Neutrophil (primary cell): ENCODE measurements around the gene MCC.

Experiments used
- H3K27ac ChIP-seq: fragments of 200-600 bp; sonication (generic); 2 replicates; pipeline ENCODE4 v1.5.1; 2016; ENCODE audit warnings: mild to moderate bottlenecking, moderate library complexity
- H3K27me3 ChIP-seq: fragments of 200-600 bp; sonication (generic); 2 replicates; pipeline ENCODE4 v1.6.0; 2016; ENCODE audit warnings: mild to moderate bottlenecking
- H3K36me3 ChIP-seq: fragments of 200-600 bp; sonication (generic); 2 replicates; pipeline ENCODE4 v1.5.1; 2017
- H3K4me1 ChIP-seq, 2 experiments: fragments of 200-600 bp in 1 of 2; sonication (generic) in 1 of 2; 1 replicate in 1 of 2; 2 replicates in 1 of 2; pipeline versions ENCODE4 v1.5.1 to v1.6.1; 2013 to 2016; ENCODE audit warnings: low read depth in 1 of 2, low read length in 1 of 2, mild to moderate bottlenecking in 1 of 2, moderate library complexity in 1 of 2; ENCODE audit not compliant: control insufficient read depth in 1 of 2, insufficient read depth in 1 of 2
- H3K4me3 ChIP-seq, 2 experiments: fragments of 200-600 bp in 1 of 2; sonication (generic) in 1 of 2; 1 replicate in 1 of 2; 2 replicates in 1 of 2; pipeline ENCODE4 v1.5.1; 2013 to 2016; ENCODE audit warnings: low read depth in 1 of 2, low read length in 1 of 2, mild to moderate bottlenecking in 1 of 2, moderate library complexity in 1 of 2
- H3K9me3 ChIP-seq: fragments of 200-600 bp; sonication (generic); 2 replicates; pipeline ENCODE4 v1.5.1; 2016
- TF ChIP-seq, protein P1 (sequence below): fragments of 200-600 bp; sonication (generic); IDR thresholded peaks from 2 replicates; pipeline ENCODE4 v1.5.1; 2016; ENCODE audit warnings: antibody characterized with exemption

Gene MCC

DNA sequence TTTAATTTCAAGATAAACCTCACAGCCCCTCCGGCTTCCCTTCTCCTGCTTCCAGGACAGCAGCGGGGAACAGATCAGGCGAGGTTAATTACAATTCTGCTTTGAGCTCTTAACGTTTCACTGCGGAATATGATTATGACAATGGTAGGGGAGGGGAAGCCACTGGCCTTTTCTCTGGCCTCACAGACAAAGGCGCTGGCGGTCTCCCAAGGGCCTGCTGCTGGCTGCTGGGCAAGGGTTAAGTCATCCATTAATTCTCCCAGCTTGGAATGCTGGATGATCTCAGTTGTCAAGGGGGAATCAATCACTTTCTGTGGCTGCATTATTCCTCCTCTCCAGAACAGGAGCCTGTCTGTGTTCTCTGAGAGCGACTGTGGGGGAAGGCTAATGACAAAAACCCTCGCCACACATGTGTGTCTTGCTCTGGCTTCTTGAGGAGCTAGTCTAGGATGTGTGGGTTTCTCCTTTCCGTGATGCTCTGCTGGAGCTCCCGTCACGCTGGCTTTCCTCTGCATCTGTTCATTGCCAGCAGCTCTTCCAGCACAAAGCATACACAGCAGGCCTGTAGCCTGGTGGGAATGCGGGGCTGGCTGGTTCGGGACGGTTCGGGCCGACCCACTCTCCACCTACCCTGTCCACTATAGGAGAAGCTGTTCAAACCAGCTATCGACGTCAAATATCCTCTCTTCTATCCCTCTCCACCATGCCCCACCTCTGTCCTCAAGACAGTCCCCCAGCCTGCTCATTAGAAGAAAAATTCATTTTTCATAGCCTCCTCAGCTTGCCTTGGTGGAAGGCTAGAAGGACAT lies 428.8 kb downstream of the MCC start:
- no peak overlapping the region for H3K4me3 ChIP-seq
- H3K9me3 ChIP-seq, result no peaks in the 10 kb centered on the region
- H3K27ac ChIP-seq, result no peak overlapping the region
- H3K36me3 ChIP-seq, result no peaks in the 10 kb centered on the region
- H3K27me3 ChIP-seq, result peaks cover 11% of the 10 kb centered on the region
- TF ChIP-seq, protein P1, sequence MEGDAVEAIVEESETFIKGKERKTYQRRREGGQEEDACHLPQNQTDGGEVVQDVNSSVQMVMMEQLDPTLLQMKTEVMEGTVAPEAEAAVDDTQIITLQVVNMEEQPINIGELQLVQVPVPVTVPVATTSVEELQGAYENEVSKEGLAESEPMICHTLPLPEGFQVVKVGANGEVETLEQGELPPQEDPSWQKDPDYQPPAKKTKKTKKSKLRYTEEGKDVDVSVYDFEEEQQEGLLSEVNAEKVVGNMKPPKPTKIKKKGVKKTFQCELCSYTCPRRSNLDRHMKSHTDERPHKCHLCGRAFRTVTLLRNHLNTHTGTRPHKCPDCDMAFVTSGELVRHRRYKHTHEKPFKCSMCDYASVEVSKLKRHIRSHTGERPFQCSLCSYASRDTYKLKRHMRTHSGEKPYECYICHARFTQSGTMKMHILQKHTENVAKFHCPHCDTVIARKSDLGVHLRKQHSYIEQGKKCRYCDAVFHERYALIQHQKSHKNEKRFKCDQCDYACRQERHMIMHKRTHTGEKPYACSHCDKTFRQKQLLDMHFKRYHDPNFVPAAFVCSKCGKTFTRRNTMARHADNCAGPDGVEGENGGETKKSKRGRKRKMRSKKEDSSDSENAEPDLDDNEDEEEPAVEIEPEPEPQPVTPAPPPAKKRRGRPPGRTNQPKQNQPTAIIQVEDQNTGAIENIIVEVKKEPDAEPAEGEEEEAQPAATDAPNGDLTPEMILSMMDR, result no peak
- no peaks in the 10 kb centered on the region for H3K4me1 ChIP-seq

DNA sequence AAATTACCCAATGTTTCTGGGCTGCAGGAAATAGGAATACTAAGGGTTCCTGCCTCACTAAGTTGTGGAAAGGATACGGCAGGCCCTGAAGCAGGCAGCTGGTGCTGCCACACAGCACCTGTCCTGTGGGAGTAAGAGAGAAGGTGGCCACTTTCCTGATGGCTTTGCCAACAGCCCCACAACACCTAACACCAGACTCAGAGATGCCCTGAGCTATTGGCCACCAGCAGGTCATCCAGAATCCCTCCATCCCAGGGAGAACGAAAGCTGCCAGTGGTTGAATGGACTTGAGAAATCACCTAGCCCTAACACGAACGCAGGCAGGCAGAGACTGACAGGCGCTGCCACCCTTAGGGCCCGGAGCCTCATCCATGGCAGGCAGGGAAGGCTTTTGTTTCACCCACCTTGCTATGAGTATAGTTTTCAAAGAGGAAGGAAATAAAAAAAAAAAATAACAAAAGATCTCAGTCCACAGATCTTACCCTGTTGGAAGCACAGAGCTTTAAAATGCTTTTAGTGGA lies 429.5 kb downstream of the MCC start:
- H3K4me1 ChIP-seq, result no peaks in the 10 kb centered on the region
- H3K9me3 ChIP-seq, result no peaks in the 10 kb centered on the region
- no peaks in the 10 kb centered on the region for H3K36me3 ChIP-seq
- no peak overlapping the region for H3K27ac ChIP-seq
- H3K4me3 ChIP-seq, result no peak overlapping the region
- TF ChIP-seq, protein P1, result no peak
- peaks cover 11% of the 10 kb centered on the region for H3K27me3 ChIP-seq

DNA sequence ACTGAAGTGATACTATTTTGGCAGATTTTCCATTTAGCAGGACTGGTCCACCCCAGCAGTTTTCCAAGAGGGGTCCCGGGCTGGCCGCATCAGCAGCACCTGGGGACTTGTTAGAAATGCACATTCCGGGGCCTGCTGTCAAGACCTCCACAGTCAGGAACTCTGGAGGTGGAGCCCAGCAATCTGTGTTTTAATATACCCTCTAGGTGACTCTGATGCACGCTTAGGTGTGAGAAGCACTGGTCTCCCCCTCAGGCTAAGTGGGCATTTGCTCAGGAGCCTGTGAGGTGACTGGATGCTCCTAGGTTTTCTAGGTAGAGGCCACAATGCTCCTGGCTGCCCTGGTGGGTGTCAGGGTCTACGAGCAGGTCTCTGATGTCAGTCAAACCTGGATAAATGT lies 430.0 kb downstream of the MCC start:
- Histone ChIP-seq H3K27ac (no peak overlapping the region), H3K27me3 (peaks cover 11% of the 10 kb centered on the region), H3K36me3 (no peaks in the 10 kb centered on the region), H3K4me3 (no peak overlapping the region), H3K4me1 (no peaks in the 10 kb centered on the region), H3K9me3 (no peaks in the 10 kb centered on the region)
- TF ChIP-seq, protein P1, result no peak

DNA sequence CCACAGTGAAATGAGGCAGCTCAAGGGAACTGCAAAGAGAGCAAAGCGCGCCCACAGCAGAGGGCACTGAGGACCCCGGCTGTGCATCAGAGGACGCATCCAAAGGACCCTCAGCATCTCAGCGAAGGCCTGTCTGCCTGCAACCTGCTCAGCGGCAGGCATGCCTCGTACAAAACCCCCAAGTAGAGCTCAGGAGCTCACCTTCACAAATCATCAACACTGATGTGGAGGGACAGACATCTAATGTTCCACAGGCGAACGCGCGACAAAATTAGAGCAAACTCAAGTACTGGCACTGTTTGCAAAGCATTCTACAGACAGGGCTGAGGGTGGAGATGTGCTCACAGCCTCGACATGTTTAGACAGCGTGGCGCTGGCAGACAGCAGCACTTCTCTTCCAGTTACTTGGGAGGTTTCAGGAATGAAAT lies 430.7 kb downstream of the MCC start:
- H3K4me3 ChIP-seq, result no peak overlapping the region
- no peaks in the 10 kb centered on the region for H3K36me3 ChIP-seq
- H3K27ac ChIP-seq, result no peak overlapping the region
- no peaks in the 10 kb centered on the region for H3K9me3 ChIP-seq
- peaks cover 11% of the 10 kb centered on the region for H3K27me3 ChIP-seq
- TF ChIP-seq, protein P1, result no peak
- no peaks in the 10 kb centered on the region for H3K4me1 ChIP-seq

DNA sequence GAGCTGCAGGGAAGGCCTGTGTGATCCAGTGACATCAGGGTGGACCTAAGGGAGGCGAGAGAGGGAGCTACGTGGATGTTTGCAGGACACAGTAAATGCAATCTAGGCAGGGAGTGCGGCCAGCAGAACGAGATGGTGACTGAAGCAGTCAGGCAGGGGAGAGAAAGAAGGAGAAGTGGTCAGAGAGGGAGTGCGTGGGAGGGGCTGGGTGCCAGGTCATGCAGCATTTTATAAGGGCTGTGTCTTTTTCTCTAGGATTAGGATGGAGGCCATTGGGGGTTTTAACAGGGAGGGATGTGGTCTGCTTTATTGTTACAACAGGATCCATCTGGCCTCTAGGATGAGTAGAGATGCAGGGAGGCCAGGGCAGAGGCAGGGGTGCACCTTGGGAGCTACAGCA lies 431.3 kb downstream of the MCC start:
- Histone ChIP-seq H3K36me3 (no peaks in the 10 kb centered on the region), H3K27ac (no peak overlapping the region), H3K4me3 (no peak overlapping the region), H3K9me3 (no peaks in the 10 kb centered on the region), H3K4me1 (no peaks in the 10 kb centered on the region), H3K27me3 (peaks cover 11% of the 10 kb centered on the region)
- TF ChIP-seq, protein P1, result no peak
